GM12872 (cell line): Measurements from ENCODE around the gene PPP3R1.
A peak's percentile ranks its signal among the peaks of the same experiment; 100 is the strongest.

Source experiments
- TF ChIP-seq, protein P1 (sequence below): IDR thresholded peaks from 3 replicates; pipeline ENCODE4 v1.5.1; 2011; ENCODE audit warnings: low read depth, mild to moderate bottlenecking, low read length, moderate library complexity; ENCODE audit not compliant: insufficient read depth

PPP3R1 gene

DNA sequence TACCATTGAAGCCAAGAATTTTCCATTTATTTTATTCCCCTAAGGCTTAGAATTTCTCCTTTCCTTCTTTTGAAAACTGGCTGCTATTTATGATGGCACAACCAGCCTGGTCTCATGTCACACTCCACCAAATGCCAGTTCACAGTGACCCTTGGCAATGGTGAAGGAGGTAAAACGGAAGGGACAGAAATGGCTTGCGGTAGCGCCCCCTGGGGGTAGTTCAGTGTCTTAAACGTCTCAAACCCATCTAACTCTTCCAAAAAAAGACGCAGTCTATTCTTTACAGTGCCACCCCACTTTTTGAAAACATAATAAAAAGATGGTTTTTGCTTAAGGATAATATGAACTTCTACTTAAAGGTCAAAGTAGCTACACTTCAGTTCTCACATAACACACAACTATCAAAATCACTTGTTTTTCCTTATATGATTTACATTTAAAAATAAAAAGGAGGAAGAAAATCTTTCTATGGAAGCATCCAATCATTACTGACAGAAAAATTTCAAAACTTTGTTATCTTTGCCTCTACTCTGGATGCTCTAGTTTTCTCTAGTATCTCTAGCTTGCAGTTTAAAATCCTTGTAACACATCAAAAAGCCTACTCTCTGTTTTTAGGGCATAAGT is 66.7 kb downstream of the PPP3R1 start:
- TF ChIP-seq, protein P1, sequence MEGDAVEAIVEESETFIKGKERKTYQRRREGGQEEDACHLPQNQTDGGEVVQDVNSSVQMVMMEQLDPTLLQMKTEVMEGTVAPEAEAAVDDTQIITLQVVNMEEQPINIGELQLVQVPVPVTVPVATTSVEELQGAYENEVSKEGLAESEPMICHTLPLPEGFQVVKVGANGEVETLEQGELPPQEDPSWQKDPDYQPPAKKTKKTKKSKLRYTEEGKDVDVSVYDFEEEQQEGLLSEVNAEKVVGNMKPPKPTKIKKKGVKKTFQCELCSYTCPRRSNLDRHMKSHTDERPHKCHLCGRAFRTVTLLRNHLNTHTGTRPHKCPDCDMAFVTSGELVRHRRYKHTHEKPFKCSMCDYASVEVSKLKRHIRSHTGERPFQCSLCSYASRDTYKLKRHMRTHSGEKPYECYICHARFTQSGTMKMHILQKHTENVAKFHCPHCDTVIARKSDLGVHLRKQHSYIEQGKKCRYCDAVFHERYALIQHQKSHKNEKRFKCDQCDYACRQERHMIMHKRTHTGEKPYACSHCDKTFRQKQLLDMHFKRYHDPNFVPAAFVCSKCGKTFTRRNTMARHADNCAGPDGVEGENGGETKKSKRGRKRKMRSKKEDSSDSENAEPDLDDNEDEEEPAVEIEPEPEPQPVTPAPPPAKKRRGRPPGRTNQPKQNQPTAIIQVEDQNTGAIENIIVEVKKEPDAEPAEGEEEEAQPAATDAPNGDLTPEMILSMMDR = peak; percentile 90

DNA sequence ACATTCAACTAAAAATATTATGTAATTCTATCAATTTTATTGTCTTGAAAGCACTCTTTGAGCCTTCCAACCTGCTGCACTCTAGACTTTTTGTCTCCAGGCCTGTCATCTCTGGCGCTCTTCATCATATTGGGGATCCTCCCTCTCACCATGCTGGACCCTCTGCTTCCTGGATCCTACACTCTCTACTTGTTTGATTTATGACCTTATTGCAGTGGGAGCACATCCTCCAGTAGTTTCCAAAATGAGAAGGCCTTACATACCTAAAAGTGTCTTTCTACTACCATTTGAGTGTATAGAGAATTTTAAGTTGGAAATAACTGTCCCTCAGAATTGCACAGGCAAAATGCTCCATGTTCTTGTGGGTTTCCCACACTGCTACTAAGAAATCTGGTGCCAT is 69.4 kb downstream of the PPP3R1 start:
- TF ChIP-seq, protein P1 = no peak

GRCh38 chr2:68178954-68179627 is 73.2 kb downstream of the PPP3R1 start:
- TF ChIP-seq, protein P1 = no peak

GRCh38 chr2:68178432-68178831 is 73.9 kb downstream of the PPP3R1 start:
- TF ChIP-seq, protein P1 = no peak

GRCh38 chr2:68177541-68177940 is 74.8 kb downstream of the PPP3R1 start:
- TF ChIP-seq, protein P1 = no peak

GRCh38 chr2:68176657-68177056 is 75.7 kb downstream of the PPP3R1 start:
- TF ChIP-seq, protein P1 = no peak

- TF ChIP-seq, protein P1 = no peak
Measured at GRCh38 chr2:68172990-68173700, 79.2 kb downstream of the PPP3R1 start.
